ENCODE data around the gene TANGO2.

TANGO2 gene

GRCh38 chr22:20013382-20013871 lies 7.5 kb upstream of the TANGO2 start:
- peak; percentile 66 for DNase-seq (ENCODE audit: low spot score)

- peak; percentile 86 for DNase-seq (ENCODE audit: low spot score)
These were observed 6.3 kb upstream of the TANGO2 start for GRCh38 chr22:20014526-20015186.

- no peak for DNase-seq (ENCODE audit: low spot score)
These were observed 5.7 kb upstream of the TANGO2 start for GRCh38 chr22:20015187-20015625.

DNA sequence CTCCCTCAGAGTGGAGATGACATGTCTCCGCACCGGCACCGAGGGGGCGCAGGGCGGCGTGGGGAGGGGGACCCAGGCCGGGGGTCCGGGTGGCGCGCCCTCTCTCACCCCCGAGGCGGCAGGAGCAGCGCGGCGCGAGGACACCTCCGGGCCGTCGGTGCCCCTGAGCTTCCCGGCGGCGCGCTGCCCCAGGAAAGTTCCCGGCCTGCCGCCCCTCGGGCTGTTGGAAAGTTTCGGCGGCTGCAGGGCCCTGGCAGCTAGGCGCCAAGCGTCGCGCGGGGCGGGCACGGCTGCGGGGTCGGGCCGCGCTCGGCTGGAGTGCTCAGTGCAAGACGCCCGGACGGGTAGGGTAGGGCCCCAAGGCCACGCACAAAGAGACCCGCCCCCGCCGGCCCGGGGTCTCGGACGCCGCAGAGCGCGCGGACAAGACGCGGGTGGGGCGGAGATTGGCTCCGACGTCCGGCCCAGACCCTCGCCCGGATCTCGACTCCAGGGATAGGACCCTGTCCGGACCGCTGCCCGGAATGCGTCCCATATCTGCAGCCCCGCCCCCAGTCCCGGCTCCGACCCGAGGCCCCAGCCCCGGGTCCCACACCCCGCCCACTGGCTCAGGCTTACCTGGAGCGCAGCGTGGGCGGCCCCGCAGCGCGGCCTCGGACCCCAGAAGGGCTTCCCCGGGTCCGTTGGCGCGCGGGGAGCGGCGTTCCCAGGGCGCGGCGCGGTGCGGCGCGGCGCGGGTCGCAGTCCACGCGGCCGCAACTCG lies 4.8 kb upstream of the TANGO2 start:
- DNase-seq (ENCODE audit: low spot score), result no peak

DNA sequence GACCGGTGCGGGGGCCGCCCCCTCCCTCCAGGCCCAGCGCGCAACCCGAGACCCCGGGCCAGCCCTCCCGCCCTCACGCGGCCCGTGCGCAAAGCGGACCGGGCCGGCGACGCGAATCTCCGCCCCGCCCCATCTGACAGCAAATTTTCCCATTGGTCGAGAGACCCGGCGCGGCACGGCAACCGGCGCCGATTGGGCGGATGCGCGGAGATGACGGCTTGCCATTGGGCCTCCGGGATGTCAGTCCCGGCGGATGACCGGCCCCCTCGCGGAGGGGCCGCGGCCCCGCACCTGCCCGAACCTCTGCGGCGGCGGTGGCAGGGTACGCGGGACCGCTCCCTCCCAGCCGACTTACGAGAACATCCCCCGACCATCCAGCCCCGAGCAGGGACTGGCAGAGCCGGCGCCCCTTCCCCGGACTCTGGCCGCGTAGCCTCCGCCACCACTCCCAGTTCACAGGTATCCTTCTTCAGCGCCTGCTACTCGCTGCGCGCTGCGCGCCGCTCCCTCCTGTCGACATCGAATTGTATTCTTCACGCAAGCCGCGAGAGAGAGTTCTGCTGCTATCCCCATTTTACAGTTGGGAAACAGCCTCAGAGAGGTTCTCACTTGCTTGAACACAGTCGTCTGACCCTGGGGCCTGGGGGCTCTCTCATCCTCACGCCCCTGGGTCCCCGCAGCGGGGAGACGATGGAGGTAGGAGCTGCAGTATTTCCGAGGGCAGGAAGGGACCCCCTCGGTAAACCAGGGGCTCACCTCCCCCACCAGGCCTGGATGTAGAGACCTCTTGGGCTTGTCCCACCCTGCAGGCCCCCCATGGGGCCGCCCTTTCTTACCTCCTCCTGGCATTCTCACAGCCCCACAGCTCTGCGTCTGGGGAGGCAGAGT lies 3.9 kb upstream of the TANGO2 start, which contains the start of gene ARVCF:
TSS of gene ARVCF (minus strand) at position 90 of the 888 bp plus-strand sequence. CDS start 26,029 bp downstream, outside the sequence.
- DNase-seq (ENCODE audit: low spot score), result peak; percentile 88

DNA sequence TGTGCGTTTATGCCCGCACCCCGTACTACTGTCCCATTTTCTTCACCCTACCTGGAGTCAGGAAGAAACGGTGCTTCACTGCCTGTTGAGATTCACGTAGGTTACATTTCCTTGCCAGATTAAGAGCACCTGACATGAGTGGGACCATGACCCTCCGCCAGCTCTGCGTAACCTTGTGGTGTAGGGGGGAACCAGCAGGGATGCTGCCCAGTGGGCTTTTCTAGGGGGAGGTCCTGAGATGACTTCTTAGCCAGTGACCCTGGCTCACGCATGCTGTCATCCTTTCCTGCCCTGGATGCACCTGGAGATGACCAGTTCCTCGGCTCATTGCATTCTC lies 3.3 kb upstream of the TANGO2 start:
- DNase-seq (ENCODE audit: low spot score), result no peak

- DNase-seq (ENCODE audit: low spot score), result no peak
These were observed 2.9 kb upstream of the TANGO2 start for GRCh38 chr22:20018001-20018400.

- no peak for DNase-seq (ENCODE audit: low spot score)
These were observed 1.0 kb upstream of the TANGO2 start for GRCh38 chr22:20019661-20020532.

GRCh38 chr22:20021196-20022181 lies 579 bp downstream of the TANGO2 start:
- no peak for DNase-seq (ENCODE audit: low spot score)

DNA sequence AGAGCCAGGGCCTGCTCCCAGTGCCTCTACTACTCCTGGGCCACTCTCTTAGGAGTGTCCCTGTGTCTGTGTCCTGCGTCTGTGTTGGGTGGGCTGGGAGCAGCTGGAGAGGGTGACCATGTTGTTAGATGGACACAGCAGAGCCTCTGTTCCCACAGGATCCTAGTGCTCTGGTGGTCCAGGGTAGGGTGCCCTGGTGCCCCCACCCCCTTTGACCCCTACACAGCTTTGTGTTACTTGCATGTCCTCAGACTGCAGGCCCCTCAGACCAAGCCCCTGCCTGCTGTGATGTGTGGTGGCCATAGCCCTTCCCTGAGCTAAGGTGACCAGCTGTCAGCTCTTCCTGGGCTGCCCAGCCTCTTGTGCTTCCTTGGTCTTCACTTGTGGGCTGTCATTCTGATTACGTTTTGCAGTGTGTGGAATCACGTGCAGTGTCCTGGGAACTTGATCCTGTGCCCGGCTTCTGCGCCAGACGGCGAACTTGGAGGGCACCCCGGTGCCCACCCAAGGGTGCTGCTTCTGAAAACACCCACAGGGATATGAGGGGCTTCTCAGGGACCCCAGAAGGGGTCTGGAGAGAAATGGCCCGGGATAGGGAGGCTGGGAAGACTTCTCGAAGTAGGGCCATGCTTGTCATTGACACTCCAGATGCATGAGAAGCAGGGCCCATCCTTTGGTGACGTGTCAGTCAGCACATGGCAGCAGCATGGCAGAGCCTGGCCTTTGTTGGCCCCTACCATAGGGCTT lies 1.5 kb downstream of the TANGO2 start:
- no peak for DNase-seq (ENCODE audit: low spot score)

GRCh38 chr22:20022978-20023613 lies 2.2 kb downstream of the TANGO2 start:
- no peak for DNase-seq (ENCODE audit: low spot score)

DNA sequence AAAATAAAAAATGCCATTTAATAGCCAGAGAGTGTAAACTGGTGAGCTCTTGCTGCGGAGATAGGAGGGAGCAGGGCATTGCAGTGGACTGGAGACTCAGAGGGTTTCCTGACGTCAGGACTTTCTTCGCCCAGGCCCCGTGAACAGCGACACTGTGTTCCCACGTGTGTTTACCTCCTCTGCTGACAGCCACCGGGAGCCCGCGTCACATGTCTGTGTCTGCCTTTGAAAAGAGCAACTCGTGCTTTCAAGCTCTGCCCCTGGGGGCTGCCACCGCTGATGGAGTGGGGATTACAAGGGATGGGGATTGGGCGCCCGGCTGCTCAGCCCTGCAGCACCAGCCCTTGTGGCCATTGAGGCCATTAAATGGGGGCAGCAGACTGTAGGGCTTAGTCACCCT lies 3.3 kb downstream of the TANGO2 start:
- no peak for DNase-seq (ENCODE audit: low spot score)

GRCh38 chr22:20024650-20025397 lies 3.9 kb downstream of the TANGO2 start:
- DNase-seq (ENCODE audit: low spot score), result no peak

DNA sequence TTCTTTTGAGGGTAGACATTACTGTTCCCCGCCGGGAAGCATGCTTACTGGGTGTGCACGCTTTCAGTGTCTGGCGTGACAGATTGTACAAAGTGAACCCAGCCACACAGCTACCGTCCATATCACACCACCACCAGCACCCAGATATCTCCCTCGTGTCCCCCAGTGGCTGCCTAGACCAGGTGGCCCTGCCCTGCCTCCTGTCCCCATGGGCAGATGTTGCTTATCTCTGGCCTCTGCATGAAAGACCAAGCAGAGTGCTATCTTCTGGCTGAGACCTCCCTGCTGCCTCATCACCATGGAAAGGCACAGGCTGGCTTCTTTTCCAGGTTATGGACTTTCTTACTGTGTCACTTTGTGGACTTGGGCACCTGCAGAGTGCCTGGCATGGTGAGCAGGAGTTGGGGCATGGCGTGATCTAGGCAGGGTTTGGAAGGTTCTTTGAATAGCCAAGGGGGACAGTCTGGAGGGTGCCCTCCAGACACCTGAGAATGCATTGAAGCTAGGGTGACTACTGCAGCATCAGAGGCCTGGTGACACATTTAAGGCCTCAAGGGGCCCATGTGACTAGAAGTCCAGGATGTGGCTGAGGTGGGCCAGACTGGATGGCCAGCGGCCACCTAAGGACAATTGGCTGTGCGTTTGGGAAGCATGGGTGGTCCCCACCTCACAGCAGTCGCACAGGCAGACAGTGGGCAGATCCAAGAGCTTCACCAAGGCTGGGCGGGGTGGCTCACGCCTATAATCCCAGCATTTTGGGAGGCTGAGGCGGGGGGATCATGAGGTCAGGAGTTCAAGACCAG lies 4.7 kb downstream of the TANGO2 start:
- DNase-seq (ENCODE audit: low spot score), result no peak

GRCh38 chr22:20026204-20026908 lies 5.4 kb downstream of the TANGO2 start:
- no peak for DNase-seq (ENCODE audit: low spot score)

DNA sequence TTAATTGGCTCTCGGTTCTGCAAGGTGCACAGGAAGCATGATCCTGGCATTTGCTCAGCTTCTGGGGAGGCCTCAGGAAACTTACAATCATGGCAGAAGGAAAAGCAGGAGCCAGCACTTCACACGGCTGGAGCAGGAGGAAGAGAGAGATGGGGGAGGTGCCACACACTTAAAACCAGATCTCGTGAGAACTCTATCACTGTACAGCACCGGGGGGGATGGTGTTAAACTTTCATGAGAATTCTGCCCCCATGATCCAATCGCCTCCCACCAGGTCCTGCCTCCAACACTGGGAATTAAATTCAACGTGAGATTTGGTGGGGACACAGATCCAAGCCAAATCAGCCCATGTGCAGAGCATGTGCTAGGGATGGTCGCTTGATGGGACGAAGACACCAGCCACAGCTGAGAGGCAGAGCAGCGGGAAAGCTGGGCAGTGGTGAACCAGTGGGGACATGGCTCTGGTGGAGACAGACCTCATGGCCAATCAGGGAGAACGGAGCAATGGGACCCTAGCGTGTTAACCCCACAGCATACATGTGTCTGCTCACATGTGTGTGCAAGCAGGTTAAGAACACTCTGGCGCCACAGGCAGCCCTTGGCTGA lies 6.2 kb downstream of the TANGO2 start:
- no peak for DNase-seq (ENCODE audit: low spot score)

All from cerebellar cortex (tissue), 1 donor.